Measurements from ENCODE around the gene MB21D2. TPM values are rescaled to one million over a fixed set of nuclear protein-coding genes. Genes with fewer than 3 reads are reported as not detected.

Gene MB21D2
- total and polyA plus RNA-seq, 7 donors: 1.2 to 7.8 (median 5.8) TPM

- DNase-seq: no peak
- no peak for TF ChIP-seq POLR2AphosphoS5 (IDR thresholded peaks at IDR 0.05)
- TF ChIP-seq EP300 (IDR thresholded peaks at IDR 0.05): no peak
- no peak for TF ChIP-seq POLR2A (IDR thresholded peaks at IDR 0.05)
- no peak for TF ChIP-seq CTCF (IDR thresholded peaks at IDR 0.05)
- Histone ChIP-seq H3K9me3 (no peaks in the 10 kb centered on the region), H3K27me3 (no peaks in the 10 kb centered on the region), H3K4me3 (no peak overlapping the region), H3K4me1 (peaks cover 0 to 31% (median 25%) of the 10 kb centered on the region in 4 donors), H3K27ac (no peak overlapping the region), H3K36me3 (no peaks in the 10 kb centered on the region)
- 59 to 60% methylated on average over 8 of the region's 8 CpGs for WGBS, 2 donors
- intact Hi-C loops (cut with DNase I): no loop called here
Observed at GRCh38 chr3:192884777-192885773, 32.6 kb downstream of the MB21D2 start.

DNA sequence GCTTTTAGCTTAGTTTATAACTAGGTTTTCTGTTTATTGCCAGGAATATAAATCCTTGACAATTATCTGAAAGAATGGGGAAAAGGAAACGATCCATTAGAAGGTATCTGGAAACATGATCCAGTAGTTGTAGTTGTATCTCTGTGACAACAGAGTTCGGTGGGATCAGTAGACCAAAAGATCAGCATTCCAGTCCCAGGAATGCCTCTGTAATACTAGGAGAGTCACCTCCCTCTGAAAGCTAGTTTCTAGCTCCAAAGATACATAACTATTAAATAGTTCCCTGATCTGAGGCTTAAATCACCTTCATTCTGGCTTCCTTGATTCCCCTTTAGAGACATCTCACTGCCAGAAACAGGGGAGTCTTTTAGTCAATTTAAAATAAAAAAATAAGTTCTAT is 34.1 kb downstream of the MB21D2 start:
- DNase-seq: no peak
- Histone ChIP-seq H3K27ac (no peak overlapping the region), H3K9me3 (no peaks in the 10 kb centered on the region), H3K27me3 (no peaks in the 10 kb centered on the region), H3K4me1 (peaks cover 0 to 16% (median 10%) of the 10 kb centered on the region in 4 donors), H3K4me3 (no peak overlapping the region), H3K36me3 (no peaks in the 10 kb centered on the region)
- no peak for TF ChIP-seq POLR2AphosphoS5 (IDR thresholded peaks at IDR 0.05)
- TF ChIP-seq CTCF (IDR thresholded peaks at IDR 0.05): no peak
- TF ChIP-seq POLR2A (IDR thresholded peaks at IDR 0.05): no peak
- no peak for TF ChIP-seq EP300 (IDR thresholded peaks at IDR 0.05)
- intact Hi-C loops (cut with DNase I): no loop called here
- 64 to 82% methylated on average over 2 of the region's 2 CpGs for WGBS, 2 donors

DNA sequence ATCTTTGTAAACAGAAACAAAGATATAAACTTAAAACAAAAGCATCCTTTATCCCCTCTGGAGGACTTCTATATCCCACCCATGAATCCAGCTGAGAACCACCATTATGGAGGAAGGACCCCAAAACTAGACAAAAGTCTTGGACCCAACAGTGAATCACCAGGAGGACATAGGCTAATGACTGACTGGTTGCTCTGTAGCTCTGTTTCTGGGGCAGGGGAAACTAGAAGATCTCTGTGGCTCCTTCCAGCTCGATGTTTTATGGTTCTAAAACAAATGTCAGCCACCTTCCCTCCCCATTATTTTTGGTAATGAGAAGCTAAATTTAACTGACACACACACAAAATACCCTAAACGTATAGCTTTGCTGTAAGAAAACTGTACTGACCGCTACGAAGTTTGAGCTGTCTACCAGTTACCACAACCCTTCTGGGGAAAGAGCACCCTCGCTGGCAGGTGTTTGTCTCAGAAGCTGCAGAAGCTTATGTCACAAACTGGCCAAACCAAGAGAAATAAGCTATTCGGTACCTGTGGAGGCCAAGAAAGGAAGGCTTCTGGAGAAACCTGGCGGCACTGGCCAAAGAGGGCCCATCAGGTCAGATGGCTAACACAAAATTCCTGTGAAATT is 36.4 kb downstream of the MB21D2 start:
- Histone ChIP-seq H3K36me3 (no peaks in the 10 kb centered on the region), H3K4me1 (peaks cover 0 to 6% (median 0%) of the 10 kb centered on the region in 4 donors), H3K4me3 (no peak overlapping the region), H3K9me3 (no peaks in the 10 kb centered on the region), H3K27me3 (no peaks in the 10 kb centered on the region), H3K27ac (no peak overlapping the region)
- no peak for TF ChIP-seq EP300 (IDR thresholded peaks at IDR 0.05)
- no peak for TF ChIP-seq POLR2A (IDR thresholded peaks at IDR 0.05)
- TF ChIP-seq CTCF (IDR thresholded peaks at IDR 0.05): no peak
- TF ChIP-seq POLR2AphosphoS5 (IDR thresholded peaks at IDR 0.05): no peak
- 75 to 78% methylated on average over 7 of the region's 7 CpGs for WGBS, 2 donors
- intact Hi-C loops (cut with DNase I): no loop called here
- no peak for DNase-seq

GRCh38 chr3:192880313-192880712 is 37.3 kb downstream of the MB21D2 start:
- WGBS, 2 donors: 75 to 84% methylated on average over 6 of the region's 6 CpGs
- intact Hi-C loops (cut with DNase I): no loop called here

More at GRCh38 chr3:192880313-192880712, 37.3 kb downstream of the MB21D2 start:
- TF ChIP-seq EP300 (IDR thresholded peaks at IDR 0.05) (no peak), CTCF (IDR thresholded peaks at IDR 0.05) (no peak), POLR2A (IDR thresholded peaks at IDR 0.05) (no peak), POLR2AphosphoS5 (IDR thresholded peaks at IDR 0.05) (no peak)
- H3K4me3 ChIP-seq: no peak overlapping the region
- no peaks in the 10 kb centered on the region for H3K27me3 ChIP-seq
- H3K36me3 ChIP-seq: no peaks in the 10 kb centered on the region
- peaks cover 0 to 6% (median 0%) of the 10 kb centered on the region in 4 donors for H3K4me1 ChIP-seq
- no peak overlapping the region for H3K27ac ChIP-seq
- H3K9me3 ChIP-seq: no peaks in the 10 kb centered on the region
- DNase-seq: no peak
